ENCODE data around the gene FXYD5.
A peak's percentile ranks its signal among the peaks of the same experiment; 100 is the strongest.

Gene FXYD5, protein sequence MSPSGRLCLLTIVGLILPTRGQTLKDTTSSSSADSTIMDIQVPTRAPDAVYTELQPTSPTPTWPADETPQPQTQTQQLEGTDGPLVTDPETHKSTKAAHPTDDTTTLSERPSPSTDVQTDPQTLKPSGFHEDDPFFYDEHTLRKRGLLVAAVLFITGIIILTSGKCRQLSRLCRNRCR

DNA sequence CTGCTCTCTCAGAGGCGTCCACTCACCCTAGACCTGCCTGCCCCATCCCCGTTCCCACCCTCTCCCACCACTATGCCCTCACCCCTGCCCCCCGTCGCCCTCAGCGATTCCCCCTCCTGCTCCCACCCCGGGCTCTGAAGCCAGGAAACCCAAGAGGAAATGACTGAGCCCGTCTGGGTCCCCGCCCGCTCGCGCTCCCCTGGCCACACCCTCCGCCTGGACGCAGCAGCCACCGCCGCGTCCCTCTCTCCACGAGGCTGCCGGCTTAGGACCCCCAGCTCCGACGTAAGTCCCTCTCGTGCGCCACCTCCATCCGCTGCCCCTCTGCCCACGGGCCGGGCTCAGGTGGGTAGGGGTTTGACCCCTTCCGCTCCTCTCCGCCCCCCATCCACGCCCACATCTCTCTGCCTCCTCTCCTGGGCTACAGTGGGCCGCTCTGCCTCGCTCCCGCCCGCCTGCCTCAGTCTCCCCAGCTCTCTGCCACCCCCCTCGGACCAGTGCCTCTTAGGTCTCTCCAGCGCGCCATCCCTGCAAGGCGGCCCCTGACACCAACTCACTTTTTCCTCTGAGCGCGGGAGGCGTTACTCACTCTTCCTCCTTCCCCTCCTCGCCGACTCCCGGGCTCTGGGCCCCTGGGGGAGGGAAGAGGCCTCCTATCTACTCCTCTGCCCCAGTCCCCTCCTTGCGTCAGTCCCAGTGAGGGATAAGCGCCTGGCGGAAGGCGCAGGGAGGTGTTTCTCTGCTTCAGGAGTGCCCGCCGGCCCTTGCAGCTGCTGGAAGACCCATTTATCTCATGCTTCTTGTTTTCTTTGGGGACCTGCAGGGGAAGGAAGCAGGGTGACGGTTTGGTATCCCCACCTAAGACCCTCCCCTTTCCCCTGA lies at the start of gene FXYD5:
Gene FXYD5, plus strand, starts transcription at position 211 of the 882 bp plus-strand sequence. CDS start 816 bp downstream, outside the sequence.
- DNase-seq (ENCODE audit: low read depth in 2 of 2) = peak; percentile 75 to 78

DNA sequence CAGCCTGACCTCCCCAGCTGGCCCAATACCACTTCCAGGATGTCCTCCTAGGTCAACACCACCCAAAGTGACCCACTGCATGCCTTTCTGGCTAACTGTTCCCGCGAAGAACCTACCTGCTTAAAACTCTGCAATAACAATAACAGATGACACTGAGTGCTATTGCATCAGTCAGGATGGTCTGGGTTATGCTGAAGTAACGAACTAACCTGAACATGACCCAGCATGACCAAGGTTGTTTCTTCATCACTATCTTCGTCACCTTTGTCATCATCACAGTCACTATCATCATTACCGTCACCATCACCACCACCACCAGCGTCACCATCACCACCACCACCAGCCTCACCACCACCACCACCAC lies 49.5 kb upstream of the FXYD5 start:
- no peak for DNase-seq (ENCODE audit: low read depth in 2 of 2)

DNA sequence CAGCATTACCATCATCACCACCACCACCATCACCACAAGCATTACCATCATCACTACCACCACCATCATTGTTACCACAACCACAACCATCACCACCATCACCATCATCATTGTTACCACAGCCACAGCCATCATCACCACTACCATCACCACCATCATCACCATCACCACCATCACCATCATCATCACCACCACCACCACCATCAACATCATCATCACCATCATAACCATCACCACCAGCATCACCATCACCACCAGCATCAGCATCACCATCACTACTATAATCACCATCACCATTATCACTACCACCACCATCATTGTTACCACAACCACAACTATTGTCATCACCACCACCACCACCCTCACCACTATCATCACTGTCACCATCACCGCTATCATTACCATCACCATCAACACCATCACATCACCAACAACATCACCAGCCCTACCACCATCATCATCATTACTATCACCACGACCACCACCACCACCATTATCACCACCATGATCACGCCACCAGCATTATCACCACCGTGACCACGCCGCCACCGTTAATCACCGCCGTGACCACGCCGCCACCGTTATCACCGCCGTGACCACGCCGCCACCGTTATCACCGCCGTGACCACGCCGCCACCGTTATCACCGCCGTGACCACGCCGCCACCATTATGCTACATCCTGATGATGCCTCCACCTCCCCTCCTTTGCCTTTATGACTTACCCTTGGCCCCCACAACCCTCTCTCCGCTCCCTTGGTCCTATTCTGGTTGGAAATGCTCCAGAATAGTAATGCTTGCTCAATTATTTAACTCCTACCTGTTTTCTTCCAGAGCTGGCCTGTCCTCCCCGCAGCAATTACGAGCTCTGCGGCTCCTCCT lies 48.9 kb upstream of the FXYD5 start:
- DNase-seq (ENCODE audit: low read depth in 2 of 2) = no peak

DNA sequence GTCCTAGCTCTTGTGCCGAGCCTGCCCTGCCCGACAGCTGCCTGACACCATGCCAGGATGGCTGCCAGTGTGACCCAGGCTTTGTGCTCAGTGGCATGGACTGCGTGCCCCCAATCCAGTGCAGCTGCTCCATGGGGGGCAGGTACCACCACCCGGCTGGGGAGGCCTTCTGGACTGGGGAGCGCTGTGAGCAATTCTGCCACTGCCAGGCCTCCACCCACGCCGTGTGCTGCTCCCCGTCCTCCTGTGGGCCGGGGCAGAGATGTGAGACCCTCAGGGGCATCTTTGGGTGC lies 48.3 kb upstream of the FXYD5 start:
- no peak for DNase-seq (ENCODE audit: low read depth in 2 of 2)

DNA sequence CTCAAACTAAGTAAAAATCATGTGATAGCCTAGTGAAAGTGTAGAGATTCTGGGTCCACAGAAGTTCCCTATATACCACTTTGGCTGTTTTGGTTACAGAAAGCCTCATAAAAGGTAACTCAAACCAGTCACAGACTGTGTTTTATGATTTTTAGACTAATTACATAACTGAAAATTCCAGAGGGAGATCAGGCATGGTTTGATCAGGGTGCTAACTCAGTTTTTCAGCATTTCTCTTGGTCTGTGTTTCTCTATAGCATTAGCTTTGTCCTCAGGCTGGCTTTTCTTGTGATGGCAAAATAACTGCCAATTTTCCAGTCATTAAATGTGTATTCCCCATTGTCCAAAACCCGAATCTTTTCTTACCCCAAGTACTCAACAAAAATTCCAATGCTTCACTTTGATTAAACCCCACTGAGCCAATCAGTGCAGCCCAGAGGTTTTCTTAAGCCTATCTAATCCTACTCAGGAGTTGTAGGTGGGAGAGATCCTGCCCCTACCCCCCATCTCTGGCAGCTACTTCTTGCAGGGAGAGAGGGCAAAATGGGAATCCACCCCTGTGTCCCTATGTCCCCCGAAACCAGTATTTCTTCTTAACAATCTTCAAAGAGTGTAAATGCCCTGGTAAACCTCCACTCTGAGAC lies 47.5 kb upstream of the FXYD5 start:
- no peak for DNase-seq (ENCODE audit: low read depth in 2 of 2)

DNA sequence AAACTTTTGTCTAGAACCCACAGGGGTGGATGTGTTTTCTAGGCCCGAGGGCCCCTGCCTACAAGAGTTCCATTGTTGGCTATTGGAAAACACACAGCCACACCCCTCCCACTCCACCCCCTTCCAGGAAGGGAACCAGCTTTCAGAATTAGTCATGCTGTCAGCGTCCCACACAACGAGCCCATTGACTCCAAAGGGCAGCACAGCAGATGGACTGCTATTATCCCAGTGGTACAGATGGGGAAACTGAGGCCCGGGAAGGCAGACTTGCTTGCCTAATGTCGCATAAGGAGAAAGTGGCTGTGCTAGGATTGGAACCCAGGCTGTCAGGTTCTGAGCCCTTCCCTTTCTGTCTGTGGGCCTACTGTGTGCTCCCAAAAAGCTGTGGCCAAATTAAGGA lies 47.0 kb upstream of the FXYD5 start:
- DNase-seq (ENCODE audit: low read depth in 2 of 2) = no peak

DNA sequence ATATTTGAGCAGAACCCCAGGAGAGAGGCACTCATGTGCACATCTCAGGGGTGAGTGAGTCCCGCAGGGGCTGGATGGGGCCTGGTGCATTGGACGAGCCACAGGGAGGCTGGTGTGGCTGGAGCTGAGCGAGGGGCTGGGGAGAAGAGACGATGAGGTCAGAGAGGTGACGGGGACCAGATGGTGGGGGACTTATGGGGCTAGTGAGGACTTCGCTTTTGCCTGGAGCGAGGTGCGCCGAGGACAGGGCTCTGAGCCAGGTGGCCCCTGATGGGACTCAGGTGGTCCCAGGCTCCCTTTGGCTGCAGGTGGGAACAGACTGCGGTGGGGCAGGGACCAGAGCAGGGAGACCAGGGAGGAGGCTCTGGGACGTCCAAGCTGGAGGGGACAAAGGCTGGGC lies 45.8 kb upstream of the FXYD5 start:
- DNase-seq (ENCODE audit: low read depth in 2 of 2) = no peak

DNA sequence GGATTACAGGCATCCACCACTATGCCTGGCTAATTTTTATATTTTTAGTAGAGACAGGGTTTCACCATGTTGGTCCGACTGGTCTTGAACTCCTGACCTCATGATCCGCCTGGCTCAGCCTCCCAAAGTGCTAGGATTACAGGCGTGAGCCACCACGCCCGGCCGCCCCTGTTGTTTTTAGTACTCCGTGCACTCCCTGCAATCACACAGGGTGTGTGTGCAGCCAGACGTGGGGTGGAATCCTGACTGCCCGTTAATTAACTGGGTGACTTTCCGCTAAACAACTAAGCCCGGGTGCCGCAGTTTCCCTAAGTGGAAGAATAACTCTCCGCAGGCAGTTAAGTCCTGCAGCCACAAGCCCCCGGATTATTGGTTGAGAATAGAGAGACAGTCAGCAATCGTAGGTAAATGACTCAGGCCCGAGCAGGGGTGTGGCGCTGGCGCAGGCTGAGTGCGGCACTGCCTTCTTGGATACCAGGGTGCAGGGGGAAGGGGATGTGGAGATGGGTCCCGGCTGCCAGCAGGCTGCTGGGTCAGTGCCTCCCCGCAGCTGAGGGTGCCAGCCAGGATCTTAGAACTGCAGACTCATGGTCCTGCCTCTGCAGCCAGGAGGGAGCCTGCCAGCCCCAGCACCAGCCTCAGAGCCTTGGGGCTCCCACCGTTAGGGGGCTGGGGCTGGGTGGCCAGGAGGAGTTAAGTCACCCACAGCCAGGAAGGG lies 45.0 kb upstream of the FXYD5 start:
- DNase-seq (ENCODE audit: low read depth in 2 of 2) = no peak

DNA sequence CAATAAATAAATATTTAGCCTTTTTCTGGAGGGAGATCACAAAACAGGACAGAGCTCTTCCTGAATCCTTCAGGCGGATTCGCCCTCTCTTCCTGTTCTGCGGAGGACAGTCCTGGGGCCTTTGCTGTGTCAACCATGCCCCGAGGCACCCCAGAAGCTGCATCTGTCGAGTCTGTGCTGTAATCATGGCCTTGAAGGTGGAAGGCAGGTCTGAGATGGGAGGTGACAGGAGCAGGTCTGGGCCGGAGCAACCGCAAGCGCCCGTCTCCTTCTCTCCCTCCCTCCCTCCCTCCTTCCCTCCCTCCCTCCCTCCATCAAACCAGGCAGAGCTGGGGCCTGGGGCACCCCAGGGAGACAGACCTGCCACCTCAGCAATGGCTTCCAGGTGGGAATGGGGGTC lies 43.6 kb upstream of the FXYD5 start:
- no peak for DNase-seq (ENCODE audit: low read depth in 2 of 2)

DNA sequence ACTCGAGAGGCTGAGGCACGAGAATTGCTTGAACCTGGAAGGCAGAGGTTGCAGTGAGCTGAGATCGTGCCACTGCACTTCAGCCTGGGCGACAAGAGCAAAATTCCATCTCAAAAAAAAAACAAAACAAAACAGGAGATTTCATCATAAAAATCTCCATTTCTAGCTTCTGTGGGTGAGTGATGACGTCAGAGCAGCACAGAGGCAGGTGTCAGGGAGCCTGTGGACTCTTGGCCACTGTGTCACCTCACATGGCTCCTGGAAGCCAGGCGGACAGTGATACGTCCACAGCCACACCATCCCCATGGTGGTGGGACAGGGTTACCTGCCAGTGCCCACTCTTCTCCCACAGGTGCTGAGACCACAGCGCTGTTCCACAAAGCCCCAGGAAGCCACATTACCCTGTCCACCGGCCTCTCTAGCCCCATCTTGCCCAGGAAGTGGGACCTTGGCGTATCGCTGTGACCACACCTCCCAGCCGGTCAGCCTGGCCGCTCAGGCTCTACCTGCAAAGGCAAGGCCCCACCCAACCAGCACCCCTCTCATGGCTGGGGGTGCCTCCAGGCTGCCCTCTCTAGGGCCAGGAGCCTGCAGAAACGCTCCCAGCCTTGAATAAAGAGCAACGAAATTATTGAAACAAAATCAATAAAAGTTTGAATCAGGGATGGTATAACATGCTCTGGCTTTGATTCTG lies 41.4 kb upstream of the FXYD5 start:
- no peak for DNase-seq (ENCODE audit: low read depth in 2 of 2)

DNA sequence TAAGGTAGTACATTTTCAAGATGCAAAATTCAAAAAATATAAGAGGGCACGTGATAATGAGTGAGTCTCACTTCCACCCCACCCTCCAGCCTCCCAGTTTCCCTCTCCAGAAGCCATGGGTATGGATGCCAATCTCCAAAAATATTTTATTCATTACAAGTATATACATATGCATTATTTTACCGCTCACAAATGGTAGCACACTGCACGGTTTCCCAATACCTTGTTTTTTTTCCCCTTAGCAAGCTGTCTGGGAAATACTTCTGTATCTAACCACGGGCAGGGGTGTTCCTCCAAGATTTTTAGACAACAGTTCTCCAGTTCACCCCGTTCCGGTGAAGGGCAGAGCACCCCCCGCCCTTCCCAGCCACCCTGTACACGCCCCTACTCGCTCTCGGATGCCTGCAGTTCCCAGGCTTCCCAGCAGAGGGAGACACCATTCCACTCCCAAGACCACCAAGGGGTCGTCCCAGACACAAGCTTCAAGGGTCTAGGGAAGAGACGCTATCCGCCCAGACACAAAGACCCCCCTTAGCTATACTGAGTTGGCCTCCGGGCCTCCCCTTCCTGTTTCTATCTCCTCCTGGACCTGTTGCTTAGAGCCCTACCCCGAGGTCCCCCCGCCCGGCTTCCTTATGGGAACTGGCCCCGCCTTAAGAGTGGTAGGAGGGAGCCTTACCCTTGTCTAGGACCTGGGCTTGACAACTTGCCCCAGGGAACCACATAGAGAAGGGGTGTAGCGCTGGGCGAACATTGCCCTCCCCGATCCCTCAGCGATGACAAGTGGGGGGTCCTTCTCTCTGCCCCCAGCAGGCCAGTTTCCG lies 40.0 kb upstream of the FXYD5 start:
- DNase-seq (ENCODE audit: low read depth in 2 of 2) = peak; percentile 65 to 67

DNA sequence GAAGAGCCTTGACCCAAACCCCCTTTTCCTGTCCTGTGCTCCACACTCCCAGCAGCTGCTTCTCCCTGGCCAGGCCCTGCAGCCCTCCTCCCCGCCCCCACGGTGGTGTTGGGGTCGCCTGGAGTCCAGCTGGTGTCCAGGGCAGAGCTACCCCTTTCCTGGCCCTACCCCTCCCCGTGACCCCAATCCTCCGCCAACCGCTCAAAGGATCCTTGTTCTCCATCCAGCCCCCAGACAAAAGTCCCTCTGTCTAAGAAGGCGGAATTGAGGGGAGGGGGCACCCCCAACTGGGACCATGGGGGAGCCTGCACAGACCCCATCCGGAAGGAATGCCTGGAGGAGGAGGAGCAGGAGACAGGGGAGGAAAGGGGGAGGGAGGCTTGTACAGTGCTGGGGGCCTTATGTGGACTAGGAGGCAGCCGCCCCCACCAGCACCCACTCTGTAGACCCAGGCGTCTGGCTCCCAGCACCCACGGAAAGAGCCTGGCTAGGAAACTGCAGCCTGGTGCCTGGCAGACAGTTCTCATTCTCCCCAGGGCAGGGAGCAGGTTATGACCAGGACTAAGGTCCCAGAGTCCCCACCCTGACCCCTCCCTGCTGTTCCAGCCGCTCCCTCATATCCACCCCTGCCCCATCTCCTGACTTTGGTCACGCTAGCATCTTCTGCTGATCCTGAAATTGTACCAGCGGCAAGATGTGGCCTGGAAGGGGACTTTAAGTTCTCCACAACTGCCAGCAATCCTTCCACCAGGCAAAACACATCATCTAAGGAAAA lies 39.2 kb upstream of the FXYD5 start, which contains the start of gene FXYD3:
Gene FXYD3, plus strand, starts transcription at position 647 of the 775 bp plus-strand sequence. CDS start 3,554 bp downstream, outside the sequence.
- no peak for DNase-seq (ENCODE audit: low read depth in 2 of 2)

DNA sequence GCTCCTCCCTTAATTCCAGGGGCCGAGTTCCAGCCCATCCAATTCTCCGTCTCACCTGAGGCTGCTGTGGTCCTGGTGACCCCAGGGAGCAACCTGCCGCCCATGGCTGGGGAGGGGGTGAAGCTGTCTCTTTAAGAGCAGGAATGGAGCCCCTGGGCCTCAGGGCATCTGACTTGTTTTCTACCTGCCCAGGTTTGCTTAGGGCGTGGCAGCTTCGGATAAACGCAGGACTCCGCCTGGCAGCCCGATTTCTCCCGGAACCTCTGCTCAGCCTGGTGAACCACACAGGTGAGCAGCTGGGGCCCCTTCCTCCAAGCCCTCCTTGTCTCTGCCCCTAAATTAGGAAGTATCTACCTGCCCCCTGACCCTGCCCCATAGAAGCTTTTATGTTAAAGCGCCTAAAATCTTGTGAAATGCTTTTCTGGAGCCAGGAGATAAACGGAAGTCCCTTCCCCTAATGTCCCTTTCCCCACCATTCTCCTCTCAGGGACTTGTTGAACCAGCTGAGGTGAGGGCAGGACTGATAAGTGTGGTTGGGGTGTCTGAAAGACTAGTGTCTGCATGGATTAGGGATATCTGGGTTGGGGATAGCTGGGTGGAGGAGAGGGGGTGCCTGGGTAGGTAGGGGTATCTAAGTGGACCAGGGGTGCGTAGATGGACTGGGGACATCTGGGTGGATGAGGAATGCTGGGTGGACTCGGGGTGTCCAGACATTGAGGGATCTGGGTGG lies 38.3 kb upstream of the FXYD5 start:
- DNase-seq (ENCODE audit: low read depth in 2 of 2) = no peak

DNA sequence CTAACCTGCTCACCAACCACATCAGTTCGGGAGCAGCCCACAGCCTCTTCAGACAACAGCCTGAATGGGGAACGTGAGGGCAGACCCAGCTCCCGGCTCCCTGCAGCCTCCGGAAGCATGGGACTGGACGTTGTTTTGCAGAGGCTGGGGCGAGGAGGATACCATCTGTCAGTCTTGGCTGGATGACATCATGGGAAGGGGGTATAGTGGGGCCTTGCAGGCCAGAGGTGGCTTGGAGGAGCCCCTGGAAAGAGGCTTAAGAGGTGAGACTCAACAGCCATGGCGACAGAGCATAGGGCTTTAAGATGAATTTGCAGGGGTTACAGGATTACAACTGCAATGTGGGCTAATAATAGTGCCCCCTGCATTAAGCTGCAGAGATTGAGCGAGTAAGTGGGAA lies 37.4 kb upstream of the FXYD5 start:
- DNase-seq (ENCODE audit: low read depth in 2 of 2) = no peak

DNA sequence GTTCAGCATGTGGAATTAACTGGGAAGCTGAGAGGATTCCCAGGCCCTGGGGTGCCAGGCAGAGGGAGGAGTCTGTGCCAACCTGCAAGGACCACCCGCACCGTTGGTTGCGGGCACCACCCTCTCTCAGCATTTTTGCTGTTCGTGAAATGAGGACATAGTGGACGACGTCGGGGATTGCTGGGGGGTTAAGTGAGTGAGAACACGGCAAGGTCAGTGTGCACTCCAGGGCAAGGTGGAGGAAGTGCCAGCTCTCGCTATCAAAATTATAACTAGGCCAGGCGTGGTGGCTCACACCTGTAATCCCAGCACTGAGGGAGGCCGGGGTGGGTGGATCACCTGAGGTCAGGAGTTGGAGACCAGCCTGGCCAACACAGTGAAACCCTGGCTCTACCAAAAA lies 36.7 kb upstream of the FXYD5 start:
- no peak for DNase-seq (ENCODE audit: low read depth in 2 of 2)

DNA sequence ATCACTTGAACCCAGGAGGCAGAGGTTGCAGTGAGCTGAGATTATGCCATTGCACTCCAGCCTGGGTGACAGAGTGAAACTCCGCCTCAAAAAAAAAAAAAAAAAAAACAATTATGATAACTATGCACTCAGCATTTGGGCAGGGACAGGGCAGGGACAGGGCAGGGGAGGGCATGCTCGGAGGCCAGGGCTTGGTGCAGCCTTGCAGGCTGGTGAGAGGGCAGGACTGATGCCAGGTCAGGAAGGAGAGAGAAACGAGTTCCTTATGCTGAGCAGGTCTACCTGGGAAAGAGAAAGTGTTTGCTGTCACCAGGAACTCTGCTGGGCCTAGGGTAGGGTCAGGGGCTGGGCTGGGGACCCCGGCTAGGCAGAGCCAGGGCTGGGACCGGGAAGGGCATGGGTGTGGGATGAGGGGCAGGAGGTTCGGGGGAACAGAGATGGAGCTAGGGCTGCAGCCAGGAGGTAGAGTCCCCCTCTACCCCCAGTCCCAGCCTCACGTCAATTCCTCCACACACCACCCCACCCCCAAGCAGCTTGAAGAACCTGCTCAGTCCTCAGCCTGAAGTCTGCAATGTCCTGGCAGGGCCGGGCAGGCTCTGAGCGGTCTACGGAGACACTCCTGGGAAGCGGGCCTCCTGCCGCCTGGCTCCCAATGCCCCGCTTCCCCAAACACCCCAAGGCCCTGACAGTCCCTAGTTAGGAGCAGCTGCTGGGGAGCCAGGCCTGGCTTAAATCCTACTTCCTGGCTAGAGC lies 36.1 kb upstream of the FXYD5 start:
- DNase-seq (ENCODE audit: low read depth in 2 of 2) = no peak

DNA sequence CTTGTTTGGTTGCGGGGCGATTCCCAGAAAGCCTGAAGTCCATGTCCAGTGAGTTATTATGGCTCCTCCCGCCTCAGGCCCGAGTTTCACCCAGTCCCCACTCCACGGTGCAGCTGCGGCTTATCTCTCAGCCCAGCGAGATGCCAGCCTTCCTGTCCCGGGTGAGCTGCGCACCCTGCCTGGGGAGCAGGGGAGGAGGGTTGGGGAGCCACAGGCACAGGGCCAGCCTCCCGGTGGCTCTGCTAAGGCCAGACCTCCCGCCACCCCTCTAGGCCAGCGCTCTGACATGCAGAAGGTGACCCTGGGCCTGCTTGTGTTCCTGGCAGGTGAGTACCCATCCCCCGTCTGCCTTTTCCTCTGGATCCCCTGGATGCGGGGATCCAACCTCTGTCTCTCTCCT lies 35.4 kb upstream of the FXYD5 start:
- DNase-seq (ENCODE audit: low read depth in 2 of 2) = no peak

Data from stimulated activated CD4-positive, alpha-beta T cell treated with anti-CD3 and anti-CD28 coated beads, Interleukin-1b, Interleukin-23, amount 100 ng/mL, for 4 hours (primary cell).